CD4-positive, alpha-beta T cell (primary cell): Measurements from ENCODE around the gene ARMH4. TPM values are rescaled to one million over a fixed set of nuclear protein-coding genes. Genes with fewer than 3 reads are reported as not detected.

Source experiments
- ATAC-seq: fragments of 200-7000 bp; cut with Tn5 transposase; one replicate; pipeline ENCODE4 v1.10.0; 2022; ENCODE audit warnings: mild to moderate bottlenecking; ENCODE audit not compliant: poor library complexity
- CTCF ChIA-PET: fragments of 350-600 bp; sonication (Branson Sonifier 250); formaldehyde crosslinking; loops from one replicate; lab custom pipeline; 2021; ENCODE audit warnings: antibody characterized with exemption, inconsistent platforms; lab: Charles Lee
- POLR2A ChIA-PET: fragments of 350-600 bp; sonication (Branson Sonifier 250); formaldehyde crosslinking; loops from one replicate; lab custom pipeline; 2021; ENCODE audit warnings: antibody characterized with exemption, inconsistent platforms; lab: Charles Lee
- DNase-seq, 14 experiments: peaks; one replicate each; pipeline ENCODE4 v3.0.0-alpha.2; 2013 to 2020; ENCODE audit warnings: mixed read lengths in 2 of 14
- H3K27ac ChIP-seq, 2 donors: one replicate each; pipeline versions ENCODE4 v1.5.1 to v1.7.0; 2013; ENCODE audit warnings: low read length in 2 of 2, low read depth in 1 of 2, mild to moderate bottlenecking in 1 of 2
- H3K27me3 ChIP-seq, 2 experiments: 1 replicate in 1 of 2; 2 replicates in 1 of 2; pipeline versions ENCODE4 v1.6.1 to v1.7.0; 2013; ENCODE audit warnings: low read length in 2 of 2, control low read depth in 1 of 2, mild to moderate bottlenecking in 1 of 2, moderate library complexity in 1 of 2; ENCODE audit not compliant: insufficient read depth in 2 of 2, control insufficient read depth in 1 of 2
- H3K36me3 ChIP-seq: one replicate; pipeline ENCODE4 v1.6.1; 2013; ENCODE audit warnings: low read length, control low read depth; ENCODE audit not compliant: insufficient read depth
- H3K4me1 ChIP-seq: one replicate; pipeline ENCODE4 v1.6.1; 2013; ENCODE audit warnings: low read length, control low read depth; ENCODE audit not compliant: insufficient read depth
- H3K4me3 ChIP-seq: one replicate; pipeline ENCODE4 v1.5.1; 2013; ENCODE audit warnings: mild to moderate bottlenecking, low read length, moderate library complexity
- H3K9me3 ChIP-seq, 2 experiments: 1 replicate in 1 of 2; 2 replicates in 1 of 2; pipeline versions ENCODE4 v1.6.1 to v1.7.0; 2013; ENCODE audit warnings: low read length in 2 of 2, mild to moderate bottlenecking in 2 of 2, control low read depth in 1 of 2, moderate library complexity in 1 of 2; ENCODE audit not compliant: control insufficient read depth in 1 of 2, insufficient read depth in 1 of 2
- H3K27ac Mint-ChIP-seq: one replicate; pipeline ENCODE4 v1.8.0; 2020; ENCODE audit warnings: mixed read lengths
- H3K27me3 Mint-ChIP-seq: one replicate; pipeline ENCODE4 v1.8.0; 2021; ENCODE audit warnings: mixed read lengths
- H3K36me3 Mint-ChIP-seq: one replicate; pipeline ENCODE4 v1.8.0; 2021; ENCODE audit warnings: low read depth, mixed read lengths
- H3K4me1 Mint-ChIP-seq: one replicate; pipeline ENCODE4 v1.8.0; 2021; ENCODE audit warnings: low read depth, mixed read lengths
- H3K4me3 Mint-ChIP-seq: one replicate; pipeline ENCODE4 v1.8.0; 2020; ENCODE audit warnings: mild to moderate bottlenecking, mixed read lengths
- H3K9me3 Mint-ChIP-seq: one replicate; pipeline ENCODE4 v1.8.0; 2020; ENCODE audit warnings: mixed read lengths
- intact Hi-C, 2 experiments: fragments of 100-400 bp; cut with DNase I in 1 of 2; cut with micrococcal nuclease in 1 of 2; formaldehyde crosslinking; loops; one replicate each; pipeline versions ENCODE4 v1.15.1 to v1.9.0; 2023 to 2025; cut with DNase I, micrococcal nuclease
- total RNA-seq, 174 experiments: library from RNA in 2 of 174; stranded (reverse) in 2 of 174; gene quantifications; one replicate each; pipeline ENCODE4 v1.2.3 and lab custom pipeline; 2021 to 2026
- TF ChIP-seq, protein P1 (sequence below): fragments of 200-600 bp; IDR thresholded peaks from one replicate; pipeline ENCODE4 v1.8.0; 2022; ENCODE audit warnings: antibody characterized with exemption, mild to moderate bottlenecking

The ARMH4 gene
- total RNA-seq, 2 experiments from 2014 or later = not detected

DNA sequence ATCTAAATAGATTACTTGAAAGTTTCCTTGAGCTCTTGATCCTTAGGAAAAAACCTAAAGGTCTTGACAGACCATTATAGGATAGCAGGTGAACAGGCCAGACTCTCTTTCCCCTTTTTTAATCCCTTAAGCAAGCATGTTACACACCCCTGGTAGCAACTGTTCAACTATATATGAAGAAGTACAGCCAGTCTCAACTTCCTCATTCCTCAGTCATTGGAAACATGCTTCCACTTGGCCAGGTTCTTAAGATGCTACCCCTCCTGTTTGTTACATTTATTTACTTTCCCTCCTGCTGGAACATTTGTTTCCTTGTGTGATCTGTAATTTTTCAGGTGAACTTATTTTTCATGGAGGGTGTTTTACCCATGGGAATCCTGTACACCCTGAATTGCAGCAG, 124.1 kb downstream of the ARMH4 start:
- Histone ChIP-seq H3K27ac (no peak overlapping the region), H3K9me3 (no peaks in the 10 kb centered on the region), H3K4me3 (no peak overlapping the region), H3K36me3 (no peaks in the 10 kb centered on the region), H3K27me3 (peaks cover 0 to 4% of the 10 kb centered on the region in 2 experiments), H3K4me1 (no peaks in the 10 kb centered on the region)
- intact Hi-C loops = no loop called here
- Mint-ChIP-seq H3K4me3 (no peak overlapping the region), H3K27ac (no peak overlapping the region), H3K9me3 (no peaks in the 10 kb centered on the region), H3K36me3 (no peaks in the 10 kb centered on the region), H3K27me3 (peaks cover 23% of the 10 kb centered on the region), H3K4me1 (no peaks in the 10 kb centered on the region)
- ChIA-PET CTCF (no interaction called here), POLR2A (no interaction called here)
- DNase-seq (no peak), ATAC-seq (no peak)
- TF ChIP-seq, protein P1, sequence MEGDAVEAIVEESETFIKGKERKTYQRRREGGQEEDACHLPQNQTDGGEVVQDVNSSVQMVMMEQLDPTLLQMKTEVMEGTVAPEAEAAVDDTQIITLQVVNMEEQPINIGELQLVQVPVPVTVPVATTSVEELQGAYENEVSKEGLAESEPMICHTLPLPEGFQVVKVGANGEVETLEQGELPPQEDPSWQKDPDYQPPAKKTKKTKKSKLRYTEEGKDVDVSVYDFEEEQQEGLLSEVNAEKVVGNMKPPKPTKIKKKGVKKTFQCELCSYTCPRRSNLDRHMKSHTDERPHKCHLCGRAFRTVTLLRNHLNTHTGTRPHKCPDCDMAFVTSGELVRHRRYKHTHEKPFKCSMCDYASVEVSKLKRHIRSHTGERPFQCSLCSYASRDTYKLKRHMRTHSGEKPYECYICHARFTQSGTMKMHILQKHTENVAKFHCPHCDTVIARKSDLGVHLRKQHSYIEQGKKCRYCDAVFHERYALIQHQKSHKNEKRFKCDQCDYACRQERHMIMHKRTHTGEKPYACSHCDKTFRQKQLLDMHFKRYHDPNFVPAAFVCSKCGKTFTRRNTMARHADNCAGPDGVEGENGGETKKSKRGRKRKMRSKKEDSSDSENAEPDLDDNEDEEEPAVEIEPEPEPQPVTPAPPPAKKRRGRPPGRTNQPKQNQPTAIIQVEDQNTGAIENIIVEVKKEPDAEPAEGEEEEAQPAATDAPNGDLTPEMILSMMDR = no peak

DNA sequence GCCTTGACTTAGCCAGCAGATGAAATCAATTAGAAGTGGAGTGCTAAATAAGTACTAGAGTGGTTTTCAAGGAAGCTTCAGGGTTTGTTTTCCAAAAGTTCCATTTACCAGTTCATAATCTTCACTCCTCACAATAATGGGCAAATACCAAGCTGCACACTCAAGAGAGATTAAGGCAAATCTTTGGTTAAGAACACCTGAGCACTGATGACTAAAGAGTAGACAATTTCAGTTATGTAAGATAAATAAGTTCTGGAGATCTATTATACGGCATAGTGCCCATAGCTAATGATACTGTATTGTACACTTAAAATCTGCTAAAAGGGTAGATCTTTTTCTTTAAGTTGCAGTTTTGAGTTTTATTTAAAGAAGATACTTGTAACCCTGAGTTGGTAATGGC, 125.0 kb downstream of the ARMH4 start:
- ChIA-PET POLR2A (no interaction called here), CTCF (no interaction called here)
- no peak for ATAC-seq

DNA sequence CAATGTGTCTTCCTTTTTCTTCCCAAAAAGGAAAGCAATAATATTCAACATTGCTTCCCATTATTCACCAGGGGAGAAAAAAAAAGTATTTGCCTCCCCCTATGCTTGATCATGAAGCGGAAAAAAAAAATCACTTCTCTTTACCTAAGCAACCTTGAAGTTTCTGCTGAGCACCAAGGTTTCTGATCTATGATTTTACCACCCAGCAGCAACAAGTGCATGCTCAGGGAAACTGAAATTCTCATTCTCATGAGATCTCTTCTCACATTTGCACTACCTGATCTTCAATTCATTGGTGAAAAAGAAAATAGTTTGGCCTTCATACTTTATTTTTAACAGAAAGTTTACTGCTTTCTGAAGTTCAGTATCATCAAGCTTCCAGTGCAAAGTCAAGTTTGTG, 125.8 kb downstream of the ARMH4 start:
- ATAC-seq = no peak

More for the DNA sequence above, 125.0 kb downstream of the ARMH4 start:
- H3K9me3 Mint-ChIP-seq = no peaks in the 10 kb centered on the region
- H3K4me3 ChIP-seq = no peak overlapping the region
- H3K4me1 Mint-ChIP-seq = no peaks in the 10 kb centered on the region
- no peaks in the 10 kb centered on the region for H3K9me3 ChIP-seq
- TF ChIP-seq, protein P1 = no peak
- no peaks in the 10 kb centered on the region for H3K36me3 Mint-ChIP-seq
- H3K27me3 ChIP-seq = peaks cover 0 to 4% of the 10 kb centered on the region in 2 experiments
- H3K27me3 Mint-ChIP-seq = peaks cover 22% of the 10 kb centered on the region
- DNase-seq = no peak
- no peaks in the 10 kb centered on the region for H3K4me1 ChIP-seq
- no peak overlapping the region for H3K27ac Mint-ChIP-seq
- intact Hi-C loops = no loop called here
- H3K27ac ChIP-seq = no peak overlapping the region
- no peak overlapping the region for H3K4me3 Mint-ChIP-seq
- no peaks in the 10 kb centered on the region for H3K36me3 ChIP-seq

More for the DNA sequence above, 125.8 kb downstream of the ARMH4 start:
- Histone ChIP-seq H3K36me3 (no peaks in the 10 kb centered on the region), H3K27me3 (peaks cover 0 to 4% of the 10 kb centered on the region in 2 experiments), H3K4me1 (no peaks in the 10 kb centered on the region), H3K27ac (no peak overlapping the region), H3K9me3 (no peaks in the 10 kb centered on the region), H3K4me3 (no peak overlapping the region)
- ChIA-PET POLR2A (no interaction called here), CTCF (no interaction called here)
- Mint-ChIP-seq H3K4me1 (no peaks in the 10 kb centered on the region), H3K27ac (no peak overlapping the region), H3K36me3 (no peaks in the 10 kb centered on the region), H3K9me3 (no peaks in the 10 kb centered on the region), H3K4me3 (no peak overlapping the region), H3K27me3 (peaks cover 19% of the 10 kb centered on the region)
- no peak for DNase-seq
- TF ChIP-seq, protein P1 = no peak
- intact Hi-C loops = no loop called here
